GM12801 (cell line): ENCODE measurements around the gene ZC3H7B.

ENCODE experiments used
- TF ChIP-seq, protein P1 (sequence below): IDR thresholded peaks from one replicate; pipeline ENCODE4 v1.5.1; 2011; ENCODE audit warnings: control low read depth; ENCODE audit not compliant: insufficient read length; ENCODE audit errors: extremely low read depth

Gene ZC3H7B

DNA sequence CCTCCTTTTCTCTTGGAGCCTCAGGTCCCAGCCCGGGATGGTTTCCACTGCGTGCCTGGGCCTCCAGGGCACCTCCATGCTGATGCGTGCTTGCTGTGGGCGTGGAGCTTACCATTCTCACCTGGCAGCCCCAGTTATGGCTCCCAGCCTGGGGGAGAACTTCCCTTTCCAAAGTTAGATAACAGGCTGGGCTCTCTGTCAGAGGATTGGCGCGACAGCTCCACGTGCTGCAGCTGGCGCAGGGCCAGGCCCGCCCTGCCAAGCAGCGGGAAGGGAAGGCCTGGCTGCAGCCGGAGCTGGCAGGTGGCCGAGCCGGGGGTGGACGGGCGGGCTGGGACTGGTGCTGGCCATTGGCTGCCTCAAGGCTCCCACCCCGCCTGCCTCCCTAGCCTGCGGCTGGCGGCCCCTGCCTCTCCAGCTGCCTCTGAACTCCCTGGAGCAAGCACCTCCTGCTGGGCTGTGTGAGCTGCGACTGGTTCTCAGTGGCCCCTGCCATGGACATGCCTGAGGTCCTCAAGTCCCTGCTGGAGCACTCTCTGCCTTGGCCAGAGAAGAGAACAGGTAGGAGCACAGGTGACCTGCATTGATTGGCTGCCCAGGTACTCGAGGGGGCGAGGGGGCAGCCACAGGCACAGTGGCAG is 65.8 kb downstream of the ZC3H7B start:
- TF ChIP-seq, protein P1, sequence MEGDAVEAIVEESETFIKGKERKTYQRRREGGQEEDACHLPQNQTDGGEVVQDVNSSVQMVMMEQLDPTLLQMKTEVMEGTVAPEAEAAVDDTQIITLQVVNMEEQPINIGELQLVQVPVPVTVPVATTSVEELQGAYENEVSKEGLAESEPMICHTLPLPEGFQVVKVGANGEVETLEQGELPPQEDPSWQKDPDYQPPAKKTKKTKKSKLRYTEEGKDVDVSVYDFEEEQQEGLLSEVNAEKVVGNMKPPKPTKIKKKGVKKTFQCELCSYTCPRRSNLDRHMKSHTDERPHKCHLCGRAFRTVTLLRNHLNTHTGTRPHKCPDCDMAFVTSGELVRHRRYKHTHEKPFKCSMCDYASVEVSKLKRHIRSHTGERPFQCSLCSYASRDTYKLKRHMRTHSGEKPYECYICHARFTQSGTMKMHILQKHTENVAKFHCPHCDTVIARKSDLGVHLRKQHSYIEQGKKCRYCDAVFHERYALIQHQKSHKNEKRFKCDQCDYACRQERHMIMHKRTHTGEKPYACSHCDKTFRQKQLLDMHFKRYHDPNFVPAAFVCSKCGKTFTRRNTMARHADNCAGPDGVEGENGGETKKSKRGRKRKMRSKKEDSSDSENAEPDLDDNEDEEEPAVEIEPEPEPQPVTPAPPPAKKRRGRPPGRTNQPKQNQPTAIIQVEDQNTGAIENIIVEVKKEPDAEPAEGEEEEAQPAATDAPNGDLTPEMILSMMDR, result no peak

DNA sequence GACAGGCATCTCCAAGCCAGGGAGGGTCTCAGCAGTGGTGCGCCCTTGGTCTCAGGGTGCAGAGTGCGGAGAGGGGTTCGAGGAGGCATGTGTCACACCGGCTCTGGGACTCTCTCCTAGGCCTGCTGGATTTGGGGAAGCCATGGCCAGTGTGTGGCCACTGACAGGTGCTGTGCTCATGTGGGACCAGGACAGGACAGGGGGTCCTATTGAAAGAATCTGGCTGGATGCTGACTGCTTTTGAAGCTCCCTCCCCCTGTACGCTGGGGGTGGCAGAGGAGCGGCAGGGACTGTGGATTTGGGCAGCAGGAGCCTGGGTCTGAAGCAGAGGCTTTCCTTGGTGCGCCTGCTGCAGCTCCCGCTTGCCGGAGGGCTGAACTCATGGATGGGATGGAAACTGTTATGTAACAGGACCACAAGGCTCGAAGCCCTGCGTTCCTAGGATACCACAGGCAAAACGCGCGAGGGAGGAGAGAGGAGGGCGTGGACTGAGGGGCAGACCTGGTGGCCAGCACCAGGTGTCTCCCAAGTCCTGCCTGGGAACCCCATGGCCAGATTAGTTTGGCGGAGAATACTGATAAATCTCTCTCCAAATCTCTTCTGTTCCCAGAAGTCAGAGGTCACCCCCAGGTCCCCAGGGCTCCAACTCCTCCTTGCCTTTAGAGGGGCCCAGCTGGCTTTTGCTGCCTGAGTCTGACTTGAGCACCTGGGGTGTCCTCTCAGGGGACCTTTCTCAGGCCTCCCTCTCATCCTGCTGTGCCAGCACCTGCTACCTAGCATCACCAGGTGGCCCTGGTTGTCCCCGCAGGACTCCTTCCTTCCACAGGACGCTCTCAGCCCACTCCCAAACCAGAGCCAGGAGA is 66.6 kb downstream of the ZC3H7B start:
- TF ChIP-seq, protein P1, result no peak

DNA sequence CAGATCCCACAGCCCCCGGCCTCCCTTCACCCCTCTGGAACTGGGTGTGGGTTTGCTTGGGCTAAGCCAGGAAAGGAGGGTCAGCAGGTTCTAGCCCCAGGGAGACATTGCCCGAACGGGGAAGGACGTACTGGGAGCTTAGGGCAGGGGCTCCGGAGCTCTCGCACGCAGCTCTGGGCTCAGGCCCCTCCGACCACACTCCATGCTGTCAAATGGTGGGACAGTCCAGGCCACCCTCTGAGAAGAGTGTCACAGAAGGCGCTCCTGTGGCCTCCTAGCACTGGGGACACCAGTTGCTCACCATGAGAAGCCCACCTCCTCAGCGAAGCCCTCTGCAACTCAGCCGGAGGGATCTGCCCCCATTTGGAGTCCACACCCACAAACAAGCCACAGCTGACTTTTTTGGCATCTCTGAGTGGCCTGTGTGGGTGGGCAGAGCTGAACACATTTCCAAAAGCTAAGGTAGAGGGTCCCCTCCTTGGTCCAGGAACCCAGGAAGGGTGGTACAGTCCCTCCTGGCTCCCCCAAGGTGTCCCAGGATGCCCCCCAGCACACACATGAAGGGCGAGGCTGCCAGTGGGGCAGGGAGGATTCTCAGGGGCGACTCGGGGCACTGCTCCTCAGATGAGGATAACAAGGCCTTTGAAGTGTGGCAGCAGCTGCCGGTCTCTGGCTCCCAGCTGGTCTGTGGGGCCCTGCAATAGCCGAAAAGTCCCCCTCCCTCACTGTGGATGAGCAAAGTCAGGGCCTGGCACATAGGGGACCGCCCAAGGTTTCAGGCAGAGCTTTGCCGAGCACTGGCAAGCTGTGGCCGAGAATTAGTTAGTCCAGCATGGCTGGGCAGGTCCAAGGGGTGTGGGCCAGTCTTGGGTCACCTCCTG is 67.5 kb downstream of the ZC3H7B start:
- TF ChIP-seq, protein P1, result no peak

DNA sequence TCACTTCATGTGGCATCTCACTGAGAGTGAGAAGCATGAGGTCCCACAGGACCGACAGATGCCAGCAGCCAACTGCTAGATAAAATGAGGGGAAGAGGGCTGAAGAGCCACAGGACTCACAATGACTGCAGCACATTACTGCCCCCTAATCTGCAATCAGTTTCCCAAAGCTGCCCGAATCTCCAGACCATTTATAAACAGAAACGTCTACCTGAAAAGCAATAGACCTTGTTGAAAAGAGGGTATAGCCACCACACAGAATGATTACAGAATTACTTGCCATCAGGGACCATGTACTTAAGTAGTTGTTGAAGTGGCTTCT is 68.1 kb downstream of the ZC3H7B start:
- TF ChIP-seq, protein P1, result no peak

DNA sequence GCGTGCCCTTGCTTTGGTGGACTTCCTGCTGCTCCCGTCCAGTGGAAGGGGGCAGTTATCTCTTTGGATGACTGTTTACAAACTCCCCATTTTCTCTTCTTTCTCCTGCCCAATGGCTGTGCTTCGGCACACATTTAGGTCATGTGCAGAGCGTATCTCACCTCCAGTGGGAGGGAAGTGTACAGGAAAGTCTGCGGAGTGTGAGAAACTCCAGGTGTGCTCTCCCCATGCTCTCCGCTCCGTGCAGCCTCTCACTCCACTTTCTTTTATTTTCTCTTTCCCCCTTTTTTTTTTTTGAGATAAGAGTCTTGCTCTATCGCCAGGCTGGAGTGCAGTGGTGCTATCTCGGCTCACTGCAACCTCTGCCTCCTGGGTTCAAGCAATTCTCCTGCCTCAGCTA is 68.5 kb downstream of the ZC3H7B start:
- TF ChIP-seq, protein P1, result no peak

DNA sequence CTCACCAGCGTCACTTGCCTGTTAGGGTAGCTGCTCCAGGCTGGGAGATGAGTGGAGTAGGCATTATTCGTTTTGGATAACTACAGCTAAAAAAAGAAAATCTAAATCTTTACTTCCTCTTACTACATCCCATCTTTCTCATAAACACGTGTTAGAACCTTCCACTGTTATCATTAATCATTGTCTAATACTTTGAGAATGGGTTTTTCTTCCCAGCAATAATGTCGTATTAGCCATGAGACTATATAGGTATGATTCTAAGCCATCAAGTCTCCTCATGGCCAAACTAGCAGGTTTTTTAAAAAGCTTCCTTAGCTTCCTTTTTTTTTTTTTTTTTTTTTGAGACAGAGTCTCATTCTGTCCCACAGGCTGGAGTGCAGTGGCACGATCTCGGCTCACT is 76.5 kb downstream of the ZC3H7B start:
- TF ChIP-seq, protein P1, result no peak

DNA sequence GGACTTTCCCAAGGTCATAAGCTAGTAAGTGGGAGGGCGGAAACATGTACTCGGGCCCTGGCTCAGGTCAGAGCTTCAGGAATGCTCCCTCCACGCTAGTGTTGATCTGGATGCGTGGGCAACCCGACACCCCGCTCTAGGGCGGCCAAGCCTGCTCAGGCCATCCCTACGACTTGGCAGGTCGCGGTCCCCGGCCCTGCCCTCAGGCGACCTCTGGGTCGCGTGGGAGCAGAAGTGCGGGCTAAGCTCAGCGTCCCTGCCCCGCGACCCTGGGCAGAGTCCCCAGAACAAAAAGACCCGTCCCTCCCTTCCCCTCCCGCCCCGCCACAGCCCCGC is 79.6 kb downstream of the ZC3H7B start:
- TF ChIP-seq, protein P1, result no peak
